GM21526 (cell line): ENCODE data around the gene ASIC2.

ENCODE experiments used
- ATAC-seq: cut with Tn5 transposase; IDR thresholded peaks from one replicate; pipeline ENCODE4 v1.9.1; 2021; ENCODE audit warnings: moderate library complexity; ENCODE audit not compliant: unreplicated experiment, low FRiP score

The ASIC2 gene

DNA sequence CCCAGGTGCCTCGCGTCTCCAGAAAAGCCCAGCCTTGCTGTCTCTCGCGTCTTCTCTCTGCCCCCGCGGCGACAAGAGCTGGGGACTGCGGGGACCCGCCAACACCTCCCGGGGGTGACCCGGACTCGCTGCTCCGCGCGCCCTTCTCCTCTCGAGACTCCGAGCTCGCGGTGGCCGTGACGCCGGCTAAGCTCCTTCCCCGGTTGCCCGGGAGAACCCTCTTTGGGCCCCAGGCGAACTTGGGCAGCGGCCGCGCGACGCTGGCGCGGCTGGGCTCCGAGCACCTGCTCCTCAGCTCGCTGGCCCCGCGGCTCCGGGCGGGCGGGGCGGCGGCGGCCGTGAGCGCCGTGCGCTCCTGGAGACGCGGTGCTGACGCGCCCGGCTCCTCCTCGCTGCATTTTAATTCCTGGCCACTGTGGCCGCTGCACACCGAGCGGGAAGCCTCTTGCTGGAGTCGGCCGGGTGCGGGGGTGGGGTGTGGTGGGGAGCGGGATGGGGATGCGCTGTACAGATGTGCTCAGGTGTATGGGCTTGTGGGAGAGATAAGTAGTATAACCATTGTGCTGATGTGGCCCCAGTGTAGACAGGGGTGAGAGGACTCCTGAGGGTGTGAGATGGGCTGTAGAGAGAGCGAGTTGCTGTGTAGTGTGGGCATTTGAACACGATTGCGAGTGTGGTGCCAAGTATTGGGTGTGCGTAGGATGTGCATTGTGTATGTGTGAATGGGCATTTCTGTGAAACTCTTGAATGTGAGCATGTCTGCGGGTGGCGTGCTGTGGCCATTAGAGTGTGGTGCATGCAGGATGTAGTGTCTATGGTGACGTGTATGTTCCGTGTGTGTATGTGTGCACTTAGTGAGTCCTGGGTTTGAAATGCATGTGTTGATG, at the start of gene ASIC2:
ASIC2 (minus strand) TSS at position 315 of the 887 bp plus-strand sequence.
- ATAC-seq: no peak

DNA sequence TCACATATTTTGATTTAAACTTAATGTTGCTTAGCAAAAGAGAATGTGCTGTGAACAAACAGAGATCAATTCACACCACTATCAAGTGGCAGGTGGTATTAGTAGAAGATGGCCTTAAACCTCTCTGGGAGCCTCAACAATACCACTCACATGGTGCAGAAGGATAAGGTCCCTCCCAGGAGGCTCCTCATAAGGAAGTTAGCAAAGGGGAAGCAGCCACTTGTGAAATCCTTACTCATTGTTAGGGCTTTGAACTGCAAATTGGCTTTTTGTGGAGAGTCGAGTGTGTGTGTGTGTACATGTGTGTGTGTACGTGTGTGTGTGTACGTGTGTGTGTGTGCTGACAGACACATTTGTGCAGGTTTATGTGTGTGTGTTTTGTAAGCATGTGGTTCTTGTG, 48.9 kb upstream of the ASIC2 start:
- no peak for ATAC-seq

DNA sequence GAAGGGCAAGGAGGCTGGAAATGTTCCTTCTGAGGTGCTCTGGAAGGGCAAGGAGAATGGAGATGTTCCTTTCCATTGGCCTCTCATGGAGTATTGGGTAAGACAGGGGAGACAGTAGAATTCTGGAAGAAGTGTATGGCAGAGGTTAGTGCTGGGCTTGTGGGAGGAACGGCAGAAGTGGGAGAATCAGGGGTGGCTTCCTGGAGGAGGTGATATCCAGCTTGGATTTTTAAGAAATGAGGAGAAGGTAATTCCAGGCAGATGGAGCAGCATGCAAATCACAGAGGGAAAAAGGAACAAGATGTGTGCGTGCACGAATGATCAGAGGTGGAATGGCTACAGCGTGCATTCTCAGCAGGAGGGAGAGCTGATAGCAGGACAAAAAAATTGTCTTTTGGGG, 45.1 kb upstream of the ASIC2 start:
- ATAC-seq: no peak

DNA sequence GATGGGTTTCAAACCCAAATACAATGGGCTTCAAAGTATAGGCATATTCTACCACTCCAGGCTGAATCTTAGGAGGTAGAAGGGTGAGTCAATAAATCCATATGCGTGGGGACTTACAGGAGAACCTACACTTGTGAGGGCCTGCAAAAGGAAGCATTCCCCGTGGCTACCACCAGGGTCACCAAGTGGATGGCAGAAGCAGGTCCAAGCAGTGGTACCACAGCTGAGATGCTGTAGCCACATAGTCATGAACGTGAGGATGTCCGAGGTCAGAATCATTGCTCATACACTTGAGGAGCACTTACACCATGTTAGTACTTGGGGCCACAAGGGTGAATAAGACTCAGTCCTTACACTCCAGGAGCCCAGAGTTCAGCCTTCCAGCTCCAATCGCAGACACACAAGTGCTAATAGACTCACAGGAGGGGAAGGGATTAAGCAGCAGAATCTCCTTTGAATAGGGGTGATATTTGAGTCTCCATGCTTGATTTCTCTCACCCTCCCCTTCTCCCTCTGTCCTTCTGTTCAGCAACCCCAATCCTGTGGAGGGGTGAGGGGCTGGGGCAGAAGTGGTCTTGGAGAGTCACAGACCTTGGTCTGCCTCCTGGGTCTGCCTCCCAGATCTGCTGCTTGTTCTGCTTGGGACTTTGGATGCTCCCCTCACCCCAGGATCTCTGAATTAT, 42.5 kb upstream of the ASIC2 start:
- no peak for ATAC-seq

DNA sequence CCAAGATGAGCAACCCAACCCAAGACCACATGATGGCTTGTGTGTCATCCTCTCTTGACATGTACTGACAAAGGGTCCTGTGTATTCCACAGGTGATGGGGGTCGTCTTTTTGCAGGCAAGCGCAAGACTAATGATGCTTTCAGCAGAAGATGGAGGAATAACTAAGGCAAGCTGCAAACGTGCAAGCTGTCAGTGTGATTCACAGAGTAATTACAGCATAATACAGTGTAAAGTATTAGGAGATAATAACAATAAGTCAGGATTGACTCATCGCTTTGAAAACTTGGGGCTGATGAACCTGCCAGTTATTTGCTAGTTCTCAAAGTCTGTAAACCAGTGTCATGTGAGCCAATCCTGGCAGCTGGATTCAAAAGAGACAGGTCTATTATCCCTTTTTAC, 41.6 kb upstream of the ASIC2 start:
- no peak for ATAC-seq

DNA sequence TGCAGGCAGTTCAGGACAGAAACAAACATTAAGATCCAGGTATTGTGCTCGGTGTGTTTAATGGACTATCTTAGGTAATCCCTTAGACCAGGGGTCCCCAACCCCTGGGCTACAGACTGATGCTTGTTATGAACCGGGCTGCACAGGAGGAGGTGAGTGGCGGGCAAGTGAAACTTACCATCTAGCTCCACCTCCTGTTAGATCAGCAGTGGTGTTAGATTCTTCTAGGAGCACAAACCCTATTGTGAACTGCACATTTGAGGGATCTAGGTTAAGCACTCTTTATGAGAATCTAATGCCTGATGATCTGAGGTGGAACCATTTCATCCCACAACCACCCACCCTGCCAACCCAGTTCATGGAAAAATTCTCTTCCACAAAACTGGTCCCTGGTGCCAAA, 37.8 kb upstream of the ASIC2 start:
- ATAC-seq: no peak

DNA sequence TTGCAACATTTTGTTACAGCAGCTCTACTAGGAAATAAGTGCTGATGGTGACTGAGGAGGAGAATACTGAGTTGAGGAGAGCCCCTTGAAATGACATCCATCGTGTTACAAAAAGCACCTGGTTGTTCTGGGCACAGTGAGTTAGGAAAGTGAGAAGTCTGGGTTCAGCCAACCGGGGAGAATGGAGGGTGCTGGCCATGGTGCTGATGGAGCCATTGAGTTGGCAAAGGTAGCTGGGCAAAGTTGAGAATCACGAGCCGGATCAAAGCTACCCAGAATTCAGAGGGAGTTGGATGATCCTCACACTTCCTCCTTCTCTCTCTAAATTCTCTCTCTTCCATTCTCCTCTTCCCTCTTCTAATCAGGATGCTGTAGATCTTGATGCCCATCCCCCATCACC, 35.0 kb upstream of the ASIC2 start:
- no peak for ATAC-seq

DNA sequence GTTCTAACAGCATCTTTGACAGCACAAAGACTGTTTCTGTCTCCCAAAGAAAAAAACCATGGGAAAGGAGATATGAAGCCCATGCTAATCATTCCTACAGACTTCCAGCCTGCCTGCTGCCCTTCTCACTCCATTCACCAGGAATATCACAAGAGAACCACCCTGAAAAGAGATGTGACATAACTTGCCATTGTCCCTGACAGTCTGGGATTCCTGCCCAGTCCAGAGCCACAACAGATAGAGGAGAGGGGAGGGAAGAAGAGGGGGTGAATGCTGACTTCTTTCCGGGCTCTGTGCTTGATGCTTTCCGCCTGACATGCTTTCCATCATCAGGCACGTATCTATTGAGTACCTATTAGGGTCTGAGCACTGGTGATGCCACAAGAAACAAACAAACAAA, 31.6 kb upstream of the ASIC2 start:
- no peak for ATAC-seq

DNA sequence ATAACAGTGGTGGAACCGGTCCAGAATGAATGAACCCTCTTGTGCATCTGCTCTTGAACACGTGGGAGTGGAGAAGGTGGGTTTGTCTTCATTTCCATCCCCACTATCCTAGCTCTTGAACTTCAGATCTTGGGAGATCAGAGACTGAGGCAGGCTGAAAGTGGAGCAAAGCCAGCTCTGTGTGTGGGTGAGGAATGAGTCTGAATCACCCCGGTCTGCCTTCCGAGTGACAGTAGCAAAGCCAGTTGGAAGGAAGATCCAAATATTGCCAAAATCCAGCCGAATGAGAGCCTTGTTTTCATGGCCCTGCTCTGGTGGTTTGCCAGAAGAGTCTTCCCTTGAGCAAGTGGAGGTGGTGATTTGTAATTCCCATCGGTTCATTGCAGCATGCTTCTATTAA, 29.0 kb upstream of the ASIC2 start:
- no peak for ATAC-seq

DNA sequence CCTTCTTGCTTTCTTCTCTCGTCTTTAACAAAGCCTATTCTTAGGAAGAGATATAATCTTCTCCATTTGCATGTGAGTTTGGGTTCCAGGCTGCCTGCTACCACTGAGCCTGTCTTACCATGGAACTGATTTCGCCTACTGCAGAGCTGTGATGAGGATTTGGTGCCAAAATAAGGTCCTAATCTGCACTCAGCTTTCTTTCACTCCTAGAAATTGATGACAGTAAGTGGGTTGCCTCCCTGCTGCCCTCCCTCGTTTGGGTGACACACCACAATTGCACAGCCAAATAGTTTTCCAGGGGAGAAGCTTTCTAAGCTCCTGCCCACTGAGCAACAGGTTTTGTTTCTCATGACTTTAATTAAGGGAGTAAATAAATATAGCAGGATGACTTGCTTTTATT, 25.1 kb upstream of the ASIC2 start:
- ATAC-seq: no peak

DNA sequence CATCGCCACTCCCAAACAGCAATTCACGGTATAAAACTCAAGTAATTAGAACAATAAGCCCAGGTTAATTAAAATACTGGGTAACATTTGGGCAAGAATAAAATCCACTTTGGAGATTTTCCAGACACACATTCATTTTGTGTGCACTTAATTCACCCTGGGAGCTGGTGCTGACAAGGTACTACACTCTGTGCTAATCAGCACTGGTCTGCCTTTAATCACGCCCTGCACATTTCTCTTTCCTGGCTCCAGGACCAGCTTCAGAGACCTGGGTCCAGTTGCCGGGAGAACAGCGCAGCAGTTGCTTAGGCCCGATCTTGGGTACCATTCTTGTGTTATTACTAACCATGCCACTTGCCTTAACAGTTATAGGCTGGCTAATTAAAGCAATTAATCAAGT, 23.7 kb upstream of the ASIC2 start:
- no peak for ATAC-seq

DNA sequence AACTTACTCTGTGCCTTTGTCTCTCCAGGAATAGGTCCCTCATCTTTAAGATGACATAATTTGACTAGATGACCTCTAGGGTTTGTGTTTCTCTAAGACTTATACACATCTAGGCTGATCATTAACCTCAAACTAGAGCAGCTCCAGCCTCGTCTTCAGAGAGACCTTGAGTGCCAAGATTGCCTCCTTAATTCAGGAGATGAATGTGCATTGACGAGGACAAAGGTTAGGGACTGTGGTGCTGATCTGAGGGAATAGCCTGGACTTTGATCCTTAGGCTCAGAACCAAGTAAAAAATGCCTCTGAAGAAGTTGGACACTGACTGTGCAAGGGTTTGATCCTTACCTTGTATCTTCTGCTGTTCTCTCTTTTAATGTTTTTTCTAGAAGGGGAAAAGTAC, 17.2 kb upstream of the ASIC2 start:
- ATAC-seq: no peak

DNA sequence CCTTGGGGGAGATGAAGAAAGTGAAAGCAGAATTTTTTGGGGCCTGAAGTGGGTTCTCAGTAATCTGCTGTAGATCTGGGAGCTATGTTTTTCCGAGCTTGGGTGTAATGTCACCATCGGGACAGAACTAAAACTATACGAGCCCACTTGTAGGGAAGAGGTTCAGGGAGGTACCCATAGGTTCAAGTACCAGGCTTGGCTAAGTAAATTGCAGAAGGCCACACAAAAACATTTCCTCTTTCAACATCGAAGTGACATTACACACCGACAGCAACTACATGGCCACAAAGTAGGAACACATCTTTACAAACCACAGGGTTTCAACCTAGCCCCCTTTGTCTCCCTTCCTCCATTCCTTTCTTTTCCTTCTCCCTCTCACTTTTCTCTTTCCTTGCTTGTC, 10.2 kb upstream of the ASIC2 start:
- no peak for ATAC-seq

DNA sequence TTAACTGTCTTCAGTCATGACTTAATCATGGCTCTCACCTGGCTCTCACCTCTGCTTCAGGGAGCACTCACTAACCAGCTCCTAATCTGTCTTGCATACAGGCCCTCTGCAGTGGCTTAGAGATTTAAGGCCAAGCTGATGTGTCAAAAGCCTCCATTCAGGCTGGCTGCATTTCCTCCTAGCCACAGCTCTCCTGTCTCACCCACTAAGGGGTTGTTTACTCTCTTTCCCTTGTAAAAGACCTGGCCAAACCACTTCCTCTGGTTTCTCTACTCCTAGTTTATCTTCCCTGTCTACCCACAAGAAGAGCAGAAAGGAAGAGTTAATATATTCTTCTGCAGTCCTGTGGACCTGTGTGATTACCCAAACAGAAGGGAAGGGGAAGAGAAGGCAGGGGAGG, 9.3 kb upstream of the ASIC2 start:
- ATAC-seq: no peak

DNA sequence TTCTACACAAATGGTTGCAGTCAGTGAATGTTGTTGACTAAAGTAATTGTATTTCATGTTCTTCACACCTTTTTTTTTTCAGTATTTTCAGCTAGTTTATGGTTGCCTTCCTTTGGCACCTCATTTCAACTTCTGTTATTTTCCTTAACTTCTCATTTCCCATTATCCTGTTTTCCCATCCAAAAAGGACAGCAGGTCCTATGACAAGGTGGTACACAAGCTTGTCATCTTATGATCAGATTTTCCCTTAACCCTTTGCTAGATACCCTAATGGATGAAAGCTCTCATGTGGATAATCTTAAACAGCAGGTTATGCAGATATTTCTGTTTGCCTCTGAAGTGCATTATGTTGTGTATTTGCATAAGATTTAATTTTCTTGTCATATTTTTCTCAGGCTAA, 7.1 kb upstream of the ASIC2 start:
- no peak for ATAC-seq

DNA sequence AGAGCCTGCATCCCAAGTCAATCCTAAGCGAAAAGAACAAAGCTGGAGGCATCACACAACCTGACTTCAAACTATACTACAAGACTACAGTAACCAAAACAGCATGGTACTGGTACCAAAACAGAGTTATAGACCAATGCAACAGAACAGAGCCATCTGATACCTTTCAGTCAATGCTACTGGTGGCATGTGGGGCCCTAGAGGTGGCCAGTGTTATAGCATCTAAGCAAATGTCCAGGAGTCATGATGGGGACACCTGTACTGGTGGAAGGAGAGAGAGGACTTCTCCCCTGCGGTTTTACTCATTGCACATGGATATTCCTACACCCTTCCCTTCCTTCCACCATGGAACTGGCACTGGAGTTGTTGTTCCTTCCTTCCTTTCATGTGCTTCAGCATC, 6.0 kb upstream of the ASIC2 start:
- no peak for ATAC-seq

DNA sequence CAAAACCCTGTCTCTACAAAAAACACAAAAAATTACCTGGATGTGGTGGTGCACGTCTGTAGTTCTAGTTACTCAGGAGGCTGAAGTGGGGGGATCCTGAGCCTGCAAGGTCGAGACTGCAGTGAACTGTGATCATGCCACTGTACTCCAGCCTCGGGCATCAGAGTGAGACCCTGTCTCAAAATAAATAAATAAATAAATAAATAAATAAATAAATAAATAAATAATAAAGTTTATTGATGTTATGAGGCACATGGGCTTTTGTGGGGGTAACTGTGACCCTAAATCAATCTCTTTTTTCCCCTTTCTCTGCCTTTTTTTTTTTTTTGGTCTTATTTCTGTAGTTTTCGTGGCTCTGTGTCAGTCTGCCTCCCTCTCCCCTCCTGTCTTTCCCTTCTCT, 4.5 kb upstream of the ASIC2 start:
- no peak for ATAC-seq

DNA sequence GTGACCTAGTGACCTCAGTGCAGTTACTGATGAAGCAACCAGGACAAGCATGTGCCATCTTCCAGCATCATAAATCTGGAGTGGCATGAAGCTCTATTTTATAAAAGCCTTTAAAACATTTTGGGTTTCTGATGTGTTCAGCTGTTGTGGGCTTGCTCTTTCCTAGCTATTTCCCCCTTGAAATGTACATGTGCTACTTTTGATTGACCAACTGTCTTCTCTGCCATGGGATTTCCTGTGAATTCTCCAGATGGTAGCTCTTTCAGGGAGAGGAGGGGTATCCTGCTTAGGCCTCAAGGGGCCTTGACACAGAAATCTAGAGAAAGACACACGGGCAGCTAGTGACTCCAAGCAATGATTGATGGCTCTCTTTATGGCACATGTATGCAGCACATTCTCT, 1.9 kb upstream of the ASIC2 start:
- ATAC-seq: no peak

DNA sequence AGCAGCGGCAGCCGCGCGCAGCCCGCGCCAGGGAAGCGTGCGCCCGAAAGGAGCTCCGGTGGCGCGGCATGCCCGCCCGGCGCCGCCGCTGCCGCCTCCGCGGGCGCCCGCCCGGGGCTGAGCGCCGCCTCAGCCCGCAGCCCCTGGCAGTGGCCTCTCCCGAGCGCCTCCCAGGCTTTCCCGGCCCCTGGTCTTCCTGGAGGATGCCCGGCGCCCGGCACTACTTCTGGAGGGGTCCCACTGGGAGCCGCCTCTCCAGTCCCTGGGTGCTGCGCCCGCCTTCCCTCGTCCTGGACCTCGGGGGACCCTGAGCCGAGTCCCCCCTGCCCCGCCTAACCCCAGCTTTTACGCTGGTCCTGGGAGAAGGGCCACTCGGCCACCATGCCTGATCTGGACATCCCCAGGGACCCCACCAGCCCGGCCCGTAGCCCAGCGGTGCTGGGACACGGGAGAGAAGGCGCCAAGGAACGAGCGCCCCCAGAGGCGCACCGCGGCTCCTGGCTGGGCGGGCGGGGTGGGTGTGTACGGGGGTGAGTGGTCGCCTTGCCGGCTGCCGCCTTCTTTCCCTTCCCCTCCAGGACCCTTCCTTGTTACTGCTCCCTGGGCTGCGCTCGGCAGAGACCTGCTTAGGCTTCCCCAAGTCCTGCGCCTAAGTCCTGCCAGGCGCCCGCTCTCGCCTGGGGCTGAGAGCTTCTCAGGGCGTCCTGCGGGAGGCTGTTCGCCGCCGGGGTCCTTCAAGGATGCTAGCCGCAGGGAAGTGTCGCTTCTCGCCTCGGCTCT, 704 bp downstream of the ASIC2 start:
- no peak for ATAC-seq

DNA sequence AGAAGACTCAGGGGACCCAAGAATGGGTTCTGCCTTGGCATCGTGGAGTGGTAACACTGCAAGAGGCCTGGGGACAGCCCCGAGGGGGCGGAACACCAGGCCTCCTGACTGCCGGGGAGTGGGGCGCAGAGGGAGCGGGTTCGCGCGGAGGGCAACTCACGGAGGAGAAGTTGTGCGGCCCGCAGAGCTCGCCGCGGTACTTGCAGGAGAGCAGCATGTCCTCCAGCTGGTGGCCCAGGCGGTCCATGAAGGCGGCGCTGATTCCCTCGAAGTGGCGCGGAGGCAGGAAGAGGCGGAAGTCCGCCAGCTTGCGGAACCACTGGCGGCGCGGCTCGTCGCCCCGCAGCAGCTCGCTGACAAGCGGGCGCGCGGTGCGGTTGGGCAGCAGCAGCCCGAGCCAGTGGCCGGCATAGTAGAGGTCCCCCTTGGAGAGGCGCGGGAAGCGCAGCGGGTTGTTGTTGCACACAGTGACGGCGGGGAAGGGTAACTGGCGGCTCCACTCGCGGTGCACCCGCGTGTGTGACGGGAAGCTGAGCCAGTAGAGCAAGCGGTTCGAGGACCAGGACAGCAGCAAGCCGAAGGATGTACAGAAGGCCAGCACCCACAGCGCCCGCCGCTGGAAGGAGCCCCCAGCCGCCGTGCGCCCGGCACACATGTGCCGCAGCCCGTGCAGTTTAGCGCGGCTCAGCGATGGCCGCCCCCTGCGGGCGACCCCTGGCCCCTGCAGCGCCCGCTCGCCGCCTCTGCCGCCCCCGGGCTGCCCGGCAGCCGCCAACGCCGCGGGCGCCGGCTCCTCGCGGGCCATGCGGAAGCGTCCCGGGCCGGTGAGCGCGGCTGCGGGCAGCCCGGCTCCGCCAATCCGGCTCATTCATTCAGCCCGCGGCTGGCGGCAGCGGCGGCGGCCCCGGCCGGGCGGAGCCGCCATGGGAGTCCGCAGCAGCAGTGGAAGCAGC, 1.6 kb downstream of the ASIC2 start:
- no peak for ATAC-seq
